MM.1S (cell line): ENCODE measurements around the gene ZNF628.

Experiments used
- DNase-seq: peaks from one replicate; pipeline ENCODE4 v3.0.0-alpha.2; 2015
- H2AFZ ChIP-seq: fragments of 300-600 bp; sonication (generic); 2 replicates; pipeline ENCODE4 v1.6.0; 2016; ENCODE audit warnings: antibody characterized with exemption, low read length
- H3F3A ChIP-seq: fragments of 300-600 bp; sonication (generic); 2 replicates; pipeline ENCODE4 v1.6.1; 2016; ENCODE audit warnings: mild to moderate bottlenecking, antibody characterized with exemption, low read length, moderate library complexity, mixed read lengths; ENCODE audit not compliant: insufficient read depth
- H3K27ac ChIP-seq: fragments of 300-600 bp; sonication (generic); 2 replicates; pipeline ENCODE4 v1.5.1; 2016; ENCODE audit warnings: mild to moderate bottlenecking, low read length
- H3K27me3 ChIP-seq: fragments of 300-600 bp; sonication (generic); replicated peaks from 2 replicates; pipeline ENCODE4 v1.6.0; 2016; ENCODE audit warnings: low read length; ENCODE audit not compliant: insufficient read depth
- H3K36me3 ChIP-seq: fragments of 300-600 bp; sonication (generic); replicated peaks from 2 replicates; pipeline ENCODE4 v1.6.1; 2016; ENCODE audit warnings: mild to moderate bottlenecking, low read length, mixed read lengths; ENCODE audit not compliant: insufficient read depth
- H3K4me1 ChIP-seq: fragments of 300-600 bp; sonication (generic); 2 replicates; pipeline ENCODE4 v1.6.1; 2016; ENCODE audit warnings: low read length, mixed read lengths
- H3K4me2 ChIP-seq: fragments of 300-600 bp; sonication (generic); 2 replicates; pipeline ENCODE4 v1.6.0; 2016; ENCODE audit warnings: low read depth, low read length
- H3K4me3 ChIP-seq: fragments of 300-600 bp; sonication (generic); 2 replicates; pipeline ENCODE4 v1.5.1; 2016; ENCODE audit warnings: low read length, mixed read lengths
- H3K79me2 ChIP-seq: fragments of 300-600 bp; sonication (generic); 2 replicates; pipeline ENCODE4 v1.6.1; 2016; ENCODE audit warnings: mixed run types, low read length, mixed read lengths
- H3K9ac ChIP-seq: fragments of 300-600 bp; sonication (generic); 2 replicates; pipeline ENCODE4 v1.6.1; 2016; ENCODE audit warnings: low read length, mixed read lengths
- H3K9me2 ChIP-seq: fragments of 300-600 bp; sonication (generic); replicated peaks from 2 replicates; pipeline ENCODE4 v1.6.1; 2016; ENCODE audit warnings: mild to moderate bottlenecking, low read length, mixed read lengths; ENCODE audit not compliant: insufficient read depth
- H3K9me3 ChIP-seq: fragments of 300-600 bp; sonication (generic); replicated peaks from 2 replicates; pipeline ENCODE4 v1.6.1; 2016; ENCODE audit warnings: mild to moderate bottlenecking, low read length, mixed read lengths; ENCODE audit not compliant: insufficient read depth
- H4K20me1 ChIP-seq: fragments of 300-600 bp; sonication (generic); 2 replicates; pipeline ENCODE4 v1.6.1; 2016; ENCODE audit warnings: mild to moderate bottlenecking, low read length, moderate library complexity, mixed read lengths; ENCODE audit not compliant: insufficient read depth
- CTCF ChIP-seq: fragments of 300-600 bp; sonication (generic); IDR thresholded peaks from 2 replicates; pipeline ENCODE4 v1.5.1; 2016; ENCODE audit warnings: antibody characterized with exemption, low read length, mixed read lengths
- EZH2 ChIP-seq: fragments of 300-600 bp; sonication (generic); optimal IDR thresholded peaks from 2 replicates; pipeline ENCODE3; 2017; ENCODE audit warnings: low read depth, mild to moderate bottlenecking, antibody characterized with exemption, low read length, mixed read lengths
- EZH2phosphoT487 ChIP-seq: fragments of 300-600 bp; sonication (generic); IDR thresholded peaks from 2 replicates; pipeline ENCODE4 v1.6.1; 2018; ENCODE audit warnings: antibody characterized with exemption, low read length

The ZNF628 gene

GRCh38 chr19:55440411-55441105, 35.9 kb upstream of the ZNF628 start:
- peaks cover 57% of the 10 kb centered on the region for H3K27me3 ChIP-seq
- H3K27ac ChIP-seq = no peak overlapping the region
- H3K9me3 ChIP-seq = no peaks in the 10 kb centered on the region
- no peak for TF ChIP-seq CTCF
- TF ChIP-seq EZH2 = no peak
- TF ChIP-seq EZH2phosphoT487 = no peak
- H3K9ac ChIP-seq = no peak overlapping the region
- H3K79me2 ChIP-seq = no peaks in the 10 kb centered on the region
- no peak overlapping the region for H3K4me2 ChIP-seq
- no peaks in the 10 kb centered on the region for H3F3A ChIP-seq
- H3K36me3 ChIP-seq = no peaks in the 10 kb centered on the region
- H3K9me2 ChIP-seq = no peaks in the 10 kb centered on the region
- no peaks in the 10 kb centered on the region for H3K4me1 ChIP-seq
- no peaks in the 10 kb centered on the region for H4K20me1 ChIP-seq
- H3K4me3 ChIP-seq = no peak overlapping the region
- DNase-seq = no peak
- no peak overlapping the region for H2AFZ ChIP-seq

- no peaks in the 10 kb centered on the region for H4K20me1 ChIP-seq
- H3K27ac ChIP-seq = no peak overlapping the region
- no peaks in the 10 kb centered on the region for H3K79me2 ChIP-seq
- H3K4me2 ChIP-seq = no peak overlapping the region
- H3K27me3 ChIP-seq = peaks cover 63% of the 10 kb centered on the region
- DNase-seq = no peak
- H3K9me2 ChIP-seq = no peaks in the 10 kb centered on the region
- H3K4me1 ChIP-seq = no peaks in the 10 kb centered on the region
- TF ChIP-seq EZH2 (no peak), CTCF (no peak), EZH2phosphoT487 (no peak)
- no peaks in the 10 kb centered on the region for H3F3A ChIP-seq
- no peak overlapping the region for H2AFZ ChIP-seq
- no peak overlapping the region for H3K4me3 ChIP-seq
- no peak overlapping the region for H3K9ac ChIP-seq
- H3K9me3 ChIP-seq = no peaks in the 10 kb centered on the region
- no peaks in the 10 kb centered on the region for H3K36me3 ChIP-seq
Observed at GRCh38 chr19:55441319-55441691, 35.1 kb upstream of the ZNF628 start.

- H2AFZ ChIP-seq = no peak overlapping the region
- H3K4me2 ChIP-seq = no peak overlapping the region
- H3K9me3 ChIP-seq = no peaks in the 10 kb centered on the region
- no peak overlapping the region for H3K4me3 ChIP-seq
- H3K36me3 ChIP-seq = no peaks in the 10 kb centered on the region
- TF ChIP-seq CTCF (no peak), EZH2phosphoT487 (no peak), EZH2 (no peak)
- no peak overlapping the region for H3K9ac ChIP-seq
- no peaks in the 10 kb centered on the region for H3K4me1 ChIP-seq
- no peaks in the 10 kb centered on the region for H4K20me1 ChIP-seq
- H3K27ac ChIP-seq = no peak overlapping the region
- no peak for DNase-seq
- H3K79me2 ChIP-seq = no peaks in the 10 kb centered on the region
- no peaks in the 10 kb centered on the region for H3K9me2 ChIP-seq
- peaks cover 65% of the 10 kb centered on the region for H3K27me3 ChIP-seq
- H3F3A ChIP-seq = no peaks in the 10 kb centered on the region
Observed at GRCh38 chr19:55441692-55442321, 34.6 kb upstream of the ZNF628 start.
